ENCODE results near the gene MYO3B.
A peak's percentile ranks its signal among the peaks of the same experiment; 100 is the strongest.

The MYO3B gene

GRCh38 chr2:170463206-170463537 is 285.2 kb downstream of the MYO3B start:
- H3K4me1 ChIP-seq (ENCODE audit: control insufficient read depth in 1 of 2, insufficient read depth in 2 of 2, low read length in 2 of 2), result no peaks in the 10 kb centered on the region
- no peaks in the 10 kb centered on the region for H3K79me2 ChIP-seq (ENCODE audit: control insufficient read depth, insufficient read depth, low read length, poor library complexity)
- no peak overlapping the region for H3K4ac ChIP-seq (ENCODE audit: low read depth, low read length)
- H3K27ac ChIP-seq (ENCODE audit: low read depth, low read length), result no peak overlapping the region
- no peak overlapping the region for H3K18ac ChIP-seq (ENCODE audit: low read length)
- no peak overlapping the region for H2BK120ac ChIP-seq (ENCODE audit: insufficient read depth, low read length, poor library complexity)
- no peak overlapping the region for H3K9ac ChIP-seq (ENCODE audit: low read length)
- WGBS (ENCODE audit: extremely low coverage, insufficient coverage, insufficient read length), result no CpG with 5 or more reads among the region's 4 CpGs
- no peaks in the 10 kb centered on the region for H3K79me1 ChIP-seq (ENCODE audit: low read length)
- no peak overlapping the region for H4K8ac ChIP-seq (ENCODE audit: low read depth, low read length)
- H3K23ac ChIP-seq (ENCODE audit: low read length), result no peak overlapping the region
- DNase-seq, result no peak
- no peak overlapping the region for H3K4me3 ChIP-seq (ENCODE audit: low read depth, low read length)
- H4K91ac ChIP-seq (ENCODE audit: low read depth, low read length), result no peak overlapping the region
- H3K4me2 ChIP-seq (ENCODE audit: low read length), result no peak overlapping the region
- H2AK5ac ChIP-seq (ENCODE audit: low read length), result no peak overlapping the region
- no peak overlapping the region for H3K14ac ChIP-seq (ENCODE audit: low read length)
- H3K36me3 ChIP-seq (ENCODE audit: control insufficient read depth in 1 of 2, insufficient read depth in 2 of 2, low read length in 2 of 2), result no peaks in the 10 kb centered on the region
- no peak overlapping the region for H2BK12ac ChIP-seq (ENCODE audit: low read length)
- H2BK5ac ChIP-seq (ENCODE audit: low read depth, low read length, poor library complexity), result no peak overlapping the region
- no peak overlapping the region for H4K12ac ChIP-seq (ENCODE audit: low read depth, low read length)
- H2AFZ ChIP-seq (ENCODE audit: insufficient read depth, low read length, poor library complexity), result no peak overlapping the region
- H3K27me3 ChIP-seq (ENCODE audit: insufficient read depth, low read length), result no peaks in the 10 kb centered on the region
- peaks cover 7% of the 10 kb centered on the region for H3K9me3 ChIP-seq (ENCODE audit: insufficient read depth, low read depth, low read length)

GRCh38 chr2:170464268-170464667 is 286.3 kb downstream of the MYO3B start:
- H3K9ac ChIP-seq (ENCODE audit: low read length), result no peak overlapping the region
- H3K9me3 ChIP-seq (ENCODE audit: insufficient read depth, low read depth, low read length), result peaks cover 7% of the 10 kb centered on the region
- H3K27ac ChIP-seq (ENCODE audit: low read depth, low read length), result no peak overlapping the region
- H3K18ac ChIP-seq (ENCODE audit: low read length), result no peak overlapping the region
- H4K91ac ChIP-seq (ENCODE audit: low read depth, low read length), result no peak overlapping the region
- H3K4ac ChIP-seq (ENCODE audit: low read depth, low read length), result no peak overlapping the region
- H4K8ac ChIP-seq (ENCODE audit: low read depth, low read length), result no peak overlapping the region
- H3K14ac ChIP-seq (ENCODE audit: low read length), result no peak overlapping the region
- H3K4me2 ChIP-seq (ENCODE audit: low read length), result no peak overlapping the region
- H2AFZ ChIP-seq (ENCODE audit: insufficient read depth, low read length, poor library complexity), result no peak overlapping the region
- no peak overlapping the region for H2BK120ac ChIP-seq (ENCODE audit: insufficient read depth, low read length, poor library complexity)
- H3K4me3 ChIP-seq (ENCODE audit: low read depth, low read length), result no peak overlapping the region
- no peak overlapping the region for H3K23ac ChIP-seq (ENCODE audit: low read length)
- H4K12ac ChIP-seq (ENCODE audit: low read depth, low read length), result no peak overlapping the region
- no peaks in the 10 kb centered on the region for H3K79me1 ChIP-seq (ENCODE audit: low read length)
- no peaks in the 10 kb centered on the region for H3K4me1 ChIP-seq (ENCODE audit: control insufficient read depth in 1 of 2, insufficient read depth in 2 of 2, low read length in 2 of 2)
- no peak overlapping the region for H2BK5ac ChIP-seq (ENCODE audit: low read depth, low read length, poor library complexity)
- H3K27me3 ChIP-seq (ENCODE audit: insufficient read depth, low read length), result no peaks in the 10 kb centered on the region
- H3K79me2 ChIP-seq (ENCODE audit: control insufficient read depth, insufficient read depth, low read length, poor library complexity), result no peaks in the 10 kb centered on the region
- no peak overlapping the region for H2BK12ac ChIP-seq (ENCODE audit: low read length)
- DNase-seq, result no peak
- WGBS (ENCODE audit: extremely low coverage, insufficient coverage, insufficient read length), result no CpG with 5 or more reads among the region's 5 CpGs
- no peaks in the 10 kb centered on the region for H3K36me3 ChIP-seq (ENCODE audit: control insufficient read depth in 1 of 2, insufficient read depth in 2 of 2, low read length in 2 of 2)
- no peak overlapping the region for H2AK5ac ChIP-seq (ENCODE audit: low read length)

- no peak overlapping the region for H3K4me3 ChIP-seq (ENCODE audit: low read depth, low read length)
- no peak overlapping the region for H2BK12ac ChIP-seq (ENCODE audit: low read length)
- no peak overlapping the region for H4K8ac ChIP-seq (ENCODE audit: low read depth, low read length)
Measured at GRCh38 chr2:170465241-170465640, 287.3 kb downstream of the MYO3B start.

GRCh38 chr2:170466632-170467031 is 288.7 kb downstream of the MYO3B start:
- Histone ChIP-seq H3K27ac (ENCODE audit: low read depth, low read length) (no peak overlapping the region), H2BK120ac (ENCODE audit: insufficient read depth, low read length, poor library complexity) (no peak overlapping the region), H2AK5ac (ENCODE audit: low read length) (no peak overlapping the region), H3K4ac (ENCODE audit: low read depth, low read length) (no peak overlapping the region), H2BK12ac (ENCODE audit: low read length) (no peak overlapping the region), H4K91ac (ENCODE audit: low read depth, low read length) (no peak overlapping the region), H3K79me1 (ENCODE audit: low read length) (no peaks in the 10 kb centered on the region), H3K4me3 (ENCODE audit: low read depth, low read length) (no peak overlapping the region), H3K27me3 (ENCODE audit: insufficient read depth, low read length) (no peaks in the 10 kb centered on the region), H3K9ac (ENCODE audit: low read length) (no peak overlapping the region), H4K12ac (ENCODE audit: low read depth, low read length) (no peak overlapping the region), H4K8ac (ENCODE audit: low read depth, low read length) (no peak overlapping the region), H3K4me1 (ENCODE audit: control insufficient read depth in 1 of 2, insufficient read depth in 2 of 2, low read length in 2 of 2) (no peaks in the 10 kb centered on the region), H2BK5ac (ENCODE audit: low read depth, low read length, poor library complexity) (no peak overlapping the region), H3K9me3 (ENCODE audit: insufficient read depth, low read depth, low read length) (no peaks in the 10 kb centered on the region), H3K36me3 (ENCODE audit: control insufficient read depth in 1 of 2, insufficient read depth in 2 of 2, low read length in 2 of 2) (no peaks in the 10 kb centered on the region), H3K23ac (ENCODE audit: low read length) (no peak overlapping the region), H3K79me2 (ENCODE audit: control insufficient read depth, insufficient read depth, low read length, poor library complexity) (no peaks in the 10 kb centered on the region), H3K18ac (ENCODE audit: low read length) (no peak overlapping the region), H3K4me2 (ENCODE audit: low read length) (no peak overlapping the region), H3K14ac (ENCODE audit: low read length) (no peak overlapping the region), H2AFZ (ENCODE audit: insufficient read depth, low read length, poor library complexity) (no peak overlapping the region)
- no CpG with 5 or more reads among the region's 8 CpGs for WGBS (ENCODE audit: extremely low coverage, insufficient coverage, insufficient read length)
- no peak for DNase-seq

More at GRCh38 chr2:170465241-170465640, 287.3 kb downstream of the MYO3B start:
- H3K27ac ChIP-seq (ENCODE audit: low read depth, low read length), result no peak overlapping the region
- no peaks in the 10 kb centered on the region for H3K79me1 ChIP-seq (ENCODE audit: low read length)
- H3K4me2 ChIP-seq (ENCODE audit: low read length), result no peak overlapping the region
- no peak overlapping the region for H2BK120ac ChIP-seq (ENCODE audit: insufficient read depth, low read length, poor library complexity)
- H3K27me3 ChIP-seq (ENCODE audit: insufficient read depth, low read length), result no peaks in the 10 kb centered on the region
- no peak overlapping the region for H4K91ac ChIP-seq (ENCODE audit: low read depth, low read length)
- H3K23ac ChIP-seq (ENCODE audit: low read length), result no peak overlapping the region
- DNase-seq, result peak; percentile 46 to 82
- no peak overlapping the region for H4K12ac ChIP-seq (ENCODE audit: low read depth, low read length)
- H3K9me3 ChIP-seq (ENCODE audit: insufficient read depth, low read depth, low read length), result no peaks in the 10 kb centered on the region
- no CpG with 5 or more reads among the region's 4 CpGs for WGBS (ENCODE audit: extremely low coverage, insufficient coverage, insufficient read length)
- H3K79me2 ChIP-seq (ENCODE audit: control insufficient read depth, insufficient read depth, low read length, poor library complexity), result no peaks in the 10 kb centered on the region
- no peak overlapping the region for H2AFZ ChIP-seq (ENCODE audit: insufficient read depth, low read length, poor library complexity)
- H3K14ac ChIP-seq (ENCODE audit: low read length), result no peak overlapping the region
- no peak overlapping the region for H3K18ac ChIP-seq (ENCODE audit: low read length)
- no peaks in the 10 kb centered on the region for H3K36me3 ChIP-seq (ENCODE audit: control insufficient read depth in 1 of 2, insufficient read depth in 2 of 2, low read length in 2 of 2)
- H3K4ac ChIP-seq (ENCODE audit: low read depth, low read length), result no peak overlapping the region
- no peak overlapping the region for H2BK5ac ChIP-seq (ENCODE audit: low read depth, low read length, poor library complexity)
- H2AK5ac ChIP-seq (ENCODE audit: low read length), result no peak overlapping the region
- no peak overlapping the region for H3K9ac ChIP-seq (ENCODE audit: low read length)
- H3K4me1 ChIP-seq (ENCODE audit: control insufficient read depth in 1 of 2, insufficient read depth in 2 of 2, low read length in 2 of 2), result no peaks in the 10 kb centered on the region

Data from trophoblast cell (in vitro differentiated cells and primary cell).